Stimulated activated CD4-positive, alpha-beta T cell treated with anti-CD3 and anti-CD28 coated beads, Interleukin-1b, Interleukin-23, amount 100 ng/mL, for 4 hours (primary cell): ENCODE results near the gene COL6A3.

Experiments
- DNase-seq, 2 donors: peaks; one replicate each; pipeline ENCODE4 v3.0.0-alpha.2; 2020; ENCODE audit warnings: low read depth in 2 of 2

The COL6A3 gene

DNA sequence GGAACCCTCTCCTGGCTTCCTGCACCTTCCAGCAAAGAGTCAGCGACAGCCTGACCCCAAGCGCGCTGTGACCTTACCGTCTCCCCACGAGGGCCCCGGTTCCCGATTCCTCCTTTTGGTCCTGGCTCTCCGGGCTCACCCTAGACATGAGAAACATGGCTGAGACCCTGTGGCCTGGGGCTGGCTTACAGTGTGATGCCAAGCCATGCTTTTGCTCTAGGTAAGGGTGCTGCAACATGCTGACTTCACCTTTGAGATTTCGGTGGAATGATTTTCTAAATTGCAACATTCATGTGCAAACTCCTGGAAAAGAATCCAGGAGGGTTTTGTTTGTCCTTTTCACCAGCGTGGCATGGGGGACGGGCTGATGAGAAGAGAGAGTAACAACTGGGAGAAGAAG, 63.9 kb downstream of the COL6A3 start:
- DNase-seq, result no peak

- DNase-seq, result no peak
Observed at GRCh38 chr2:237348281-237348865, 65.6 kb downstream of the COL6A3 start.

DNA sequence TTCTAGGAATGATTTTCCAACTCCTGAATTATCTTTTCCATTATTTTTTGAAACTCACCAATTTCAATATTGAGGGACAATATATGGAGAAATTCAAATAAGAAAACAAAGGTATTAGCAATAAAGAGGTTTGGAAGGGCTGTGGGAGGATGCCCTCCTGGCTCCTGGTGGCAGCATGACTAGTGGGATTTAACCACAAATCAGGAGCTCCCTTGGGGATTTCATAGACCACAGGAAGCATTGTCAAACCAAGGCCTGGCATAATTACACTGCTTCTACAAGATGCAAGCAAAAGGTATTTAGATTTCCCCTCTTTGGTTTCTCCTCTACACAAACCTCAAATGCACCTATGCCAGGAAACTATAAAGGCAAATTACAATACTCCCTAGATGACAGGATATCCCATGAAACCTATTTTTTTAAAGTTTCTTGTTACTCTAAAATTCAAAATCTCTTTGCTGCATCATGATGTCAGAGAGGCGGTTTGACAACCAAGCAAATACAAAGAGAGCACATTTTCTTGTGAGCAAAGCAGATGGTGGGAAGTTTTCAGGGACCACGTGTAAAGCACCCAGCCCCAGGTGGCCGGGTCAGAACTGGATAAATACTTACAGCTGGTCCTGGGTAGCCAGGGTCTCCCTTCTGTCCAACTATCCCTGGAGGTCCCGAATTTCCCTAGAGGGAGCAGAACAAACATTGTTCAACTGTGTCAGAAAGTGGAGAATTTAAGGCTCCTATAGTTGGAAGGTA, 67.9 kb downstream of the COL6A3 start:
- DNase-seq, result no peak

- no peak for DNase-seq
Observed at GRCh38 chr2:237345411-237345810, 68.6 kb downstream of the COL6A3 start.

DNA sequence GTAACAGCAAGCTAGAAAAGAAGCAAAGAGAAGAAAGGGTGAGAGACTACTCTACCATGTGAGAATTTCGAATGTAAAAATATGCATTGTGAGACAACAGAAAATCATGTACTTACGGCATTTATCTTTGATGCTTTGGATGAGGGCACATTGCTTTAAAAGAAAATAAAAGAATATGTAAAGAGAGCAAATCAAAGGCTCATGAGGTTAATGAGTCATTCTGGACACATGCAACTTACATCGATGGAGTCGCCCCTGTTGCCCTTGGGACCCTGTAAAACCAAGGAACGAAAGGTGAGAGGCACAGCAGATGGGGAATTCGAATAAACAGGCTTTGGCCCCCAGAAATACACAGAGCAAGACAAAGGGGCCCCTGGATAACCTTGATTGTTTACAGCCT, 69.0 kb downstream of the COL6A3 start:
- DNase-seq, result no peak

- DNase-seq, result no peak
Observed at GRCh38 chr2:237343993-237344392, 70.0 kb downstream of the COL6A3 start.

DNA sequence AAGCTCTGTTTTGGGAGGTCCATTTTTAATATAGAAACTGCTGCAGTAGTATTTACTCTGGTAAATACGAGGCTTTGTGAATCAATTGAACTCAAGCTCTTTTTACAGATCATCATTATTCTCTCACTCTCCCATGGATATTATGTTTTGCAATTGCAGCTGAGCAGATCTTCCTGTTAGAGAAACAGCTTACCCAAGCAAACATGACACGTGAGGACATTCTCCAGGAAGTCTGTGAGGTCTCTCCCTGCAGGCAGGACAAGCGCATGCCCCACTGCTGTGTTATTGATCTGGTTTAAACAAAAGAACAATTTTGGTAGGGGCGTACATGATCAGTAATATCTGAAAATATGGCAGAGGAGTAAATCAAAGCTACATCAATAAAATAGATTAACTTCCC, 72.1 kb downstream of the COL6A3 start:
- no peak for DNase-seq

DNA sequence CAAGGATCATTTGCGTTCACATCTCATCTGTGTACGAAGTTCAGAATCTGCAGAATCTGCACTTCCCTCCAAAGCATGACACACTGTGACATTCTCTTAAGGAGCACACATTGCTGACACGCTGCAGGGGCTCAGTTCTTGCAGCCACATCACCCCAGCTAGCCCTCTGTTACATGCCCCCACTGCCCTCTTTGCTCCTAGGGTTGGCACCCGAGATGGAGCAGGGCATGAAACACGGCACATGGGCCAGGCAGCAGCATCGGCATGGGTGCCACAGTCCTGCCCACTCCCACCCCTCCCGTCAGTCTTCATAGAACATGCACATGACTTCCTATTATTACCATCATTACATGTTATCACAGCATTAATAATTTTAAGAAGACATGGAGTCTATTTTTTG, 76.4 kb downstream of the COL6A3 start:
- no peak for DNase-seq

DNA sequence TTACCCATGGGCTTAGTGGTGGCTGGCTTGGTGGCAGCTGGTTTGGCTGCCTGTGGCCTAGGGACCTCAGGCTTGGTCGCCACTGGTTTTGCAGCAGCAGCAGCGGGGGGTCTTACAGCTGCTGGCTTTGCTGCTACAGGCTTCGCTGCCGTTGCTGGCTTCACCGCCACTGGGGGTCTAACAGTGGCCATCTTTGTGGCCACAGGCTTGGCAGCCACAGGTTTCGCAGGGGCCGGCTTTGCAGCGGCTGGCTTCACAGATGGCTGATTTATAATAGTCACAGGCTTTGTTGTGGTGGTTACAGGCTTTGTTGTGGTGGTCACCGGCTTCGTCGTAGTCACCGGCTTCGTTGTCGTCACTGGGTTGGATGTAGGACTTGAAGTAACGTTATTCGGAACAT, 77.8 kb downstream of the COL6A3 start:
- DNase-seq, result no peak

DNA sequence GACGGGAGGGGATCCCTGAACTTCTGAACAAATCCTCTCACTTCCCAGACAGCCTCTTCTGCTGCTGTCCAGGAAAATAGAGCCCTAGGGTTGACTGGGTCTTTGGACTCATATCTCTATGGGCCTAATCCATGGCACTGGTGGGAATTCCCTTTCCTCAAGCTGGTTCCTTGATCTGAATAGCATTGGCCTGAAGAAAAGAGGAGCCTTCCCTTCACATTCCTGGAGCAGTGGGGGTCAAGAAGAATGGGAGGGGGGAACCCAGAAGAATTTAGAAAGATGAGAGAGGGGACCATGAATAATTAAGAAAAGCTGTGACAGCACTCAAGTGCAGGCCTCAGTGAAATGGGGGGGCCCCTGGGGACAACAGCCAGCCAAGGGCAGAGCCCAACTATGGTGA, 80.2 kb downstream of the COL6A3 start:
- DNase-seq, result no peak

- DNase-seq, result no peak
Observed at GRCh38 chr2:237330541-237330940, 83.4 kb downstream of the COL6A3 start.

DNA sequence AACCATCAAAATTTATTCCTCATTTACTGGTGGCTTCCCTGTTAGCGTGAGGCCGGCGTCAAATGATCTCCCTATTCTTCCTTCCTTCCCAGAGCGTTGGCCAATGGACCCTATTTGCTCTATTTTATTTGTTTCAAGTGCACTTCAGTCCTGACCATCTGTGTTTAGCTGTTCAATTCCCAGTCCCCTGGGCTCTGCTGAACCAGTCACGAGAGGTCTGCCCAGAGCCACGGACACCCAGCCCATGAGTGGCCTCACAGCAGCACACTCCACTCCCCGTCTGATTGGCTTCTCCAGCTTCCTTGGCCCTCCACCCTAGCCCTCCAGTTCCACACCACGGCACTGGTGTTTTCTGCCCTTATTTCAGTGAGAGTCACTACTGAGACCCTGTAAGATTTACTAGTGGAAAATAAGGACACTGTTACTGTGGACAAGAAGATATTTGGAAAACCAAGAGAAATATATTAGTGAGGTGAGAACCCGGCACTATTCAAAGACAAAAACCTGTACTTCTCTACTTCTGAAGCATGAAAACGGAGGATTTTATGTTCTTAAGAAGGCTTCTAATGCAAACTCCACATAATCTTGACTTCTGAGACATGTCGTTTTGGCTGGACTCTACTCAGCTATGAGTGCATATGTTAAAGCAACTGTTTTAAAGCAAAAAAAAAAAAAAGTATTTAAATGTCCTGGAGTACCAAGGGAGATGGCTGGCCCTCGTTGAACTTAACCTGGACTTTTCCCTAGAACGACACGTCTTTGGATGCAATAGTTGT, 86.6 kb downstream of the COL6A3 start:
- DNase-seq, result no peak

GRCh38 chr2:237326266-237327171, 87.4 kb downstream of the COL6A3 start:
- no peak for DNase-seq

GRCh38 chr2:237324837-237325236, 89.1 kb downstream of the COL6A3 start:
- DNase-seq, result no peak

- DNase-seq, result no peak
Observed at GRCh38 chr2:237324405-237324831, 89.5 kb downstream of the COL6A3 start.

GRCh38 chr2:237323656-237324055, 90.3 kb downstream of the COL6A3 start:
- no peak for DNase-seq

- no peak for DNase-seq
Observed at GRCh38 chr2:237322564-237322963, 91.4 kb downstream of the COL6A3 start.

- DNase-seq, result no peak
Observed at GRCh38 chr2:237321746-237322145, 92.2 kb downstream of the COL6A3 start.

DNA sequence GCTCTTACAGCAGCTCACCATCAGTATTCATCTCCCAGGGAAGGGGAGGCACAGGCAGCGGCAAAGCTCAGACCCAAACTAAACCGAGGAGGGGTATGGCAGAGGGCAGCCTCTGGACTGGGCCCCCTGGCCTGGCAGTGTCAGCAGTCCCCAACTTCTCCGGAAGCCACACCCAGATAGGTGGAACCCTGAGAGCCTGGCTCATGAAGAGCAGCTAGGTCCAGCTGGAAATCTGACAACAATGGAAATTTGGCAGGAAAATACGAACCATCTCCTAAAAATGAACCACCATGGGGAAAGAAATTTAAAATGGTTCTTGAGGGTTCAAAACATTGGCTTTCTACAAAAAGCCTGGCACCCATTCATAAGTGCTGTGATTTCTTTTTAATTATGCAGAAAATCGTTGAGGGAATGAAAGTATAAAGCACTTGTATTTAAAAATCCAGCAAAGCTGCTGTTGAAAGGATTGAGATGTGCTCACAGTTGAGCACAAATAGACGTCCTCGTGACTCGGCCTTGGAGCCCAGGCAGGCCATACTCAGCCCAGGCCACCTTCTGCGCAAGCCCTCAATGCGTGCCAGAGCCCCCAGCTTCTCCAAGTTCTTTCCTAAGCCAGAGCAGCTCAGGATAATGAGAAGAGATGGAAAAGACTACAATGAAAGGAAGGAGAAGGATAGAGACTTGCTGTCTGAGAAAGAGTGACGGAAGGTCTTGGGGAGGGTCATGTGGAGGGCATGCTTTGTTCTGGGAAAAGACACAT, 93.0 kb downstream of the COL6A3 start:
- no peak for DNase-seq

GRCh38 chr2:237319887-237320286, 94.1 kb downstream of the COL6A3 start:
- no peak for DNase-seq
